Cardiac fibroblast (primary cell): ENCODE measurements around the gene ARL16.

Source experiments
- DNase-seq, 2 donors: peaks; one replicate each; pipeline versions ENCODE4 v3.0.0 to v3.0.0-alpha.2; 2010; ENCODE audit warnings: low read depth in 2 of 2
- H3K4me3 ChIP-seq, 2 donors: replicated peaks in 1 of 2; 1 replicate in 1 of 2; 2 replicates in 1 of 2; pipeline ENCODE4 v1.5.1; 2011; ENCODE audit warnings: low read depth in 2 of 2, low read length in 2 of 2, mild to moderate bottlenecking in 2 of 2, moderate library complexity in 1 of 2
- TF ChIP-seq, protein P1 (sequence below): IDR thresholded peaks from one replicate; pipeline ENCODE4 v1.5.1; 2011; ENCODE audit warnings: low read depth, mild to moderate bottlenecking, low read length, inconsistent platforms

ARL16 gene

DNA sequence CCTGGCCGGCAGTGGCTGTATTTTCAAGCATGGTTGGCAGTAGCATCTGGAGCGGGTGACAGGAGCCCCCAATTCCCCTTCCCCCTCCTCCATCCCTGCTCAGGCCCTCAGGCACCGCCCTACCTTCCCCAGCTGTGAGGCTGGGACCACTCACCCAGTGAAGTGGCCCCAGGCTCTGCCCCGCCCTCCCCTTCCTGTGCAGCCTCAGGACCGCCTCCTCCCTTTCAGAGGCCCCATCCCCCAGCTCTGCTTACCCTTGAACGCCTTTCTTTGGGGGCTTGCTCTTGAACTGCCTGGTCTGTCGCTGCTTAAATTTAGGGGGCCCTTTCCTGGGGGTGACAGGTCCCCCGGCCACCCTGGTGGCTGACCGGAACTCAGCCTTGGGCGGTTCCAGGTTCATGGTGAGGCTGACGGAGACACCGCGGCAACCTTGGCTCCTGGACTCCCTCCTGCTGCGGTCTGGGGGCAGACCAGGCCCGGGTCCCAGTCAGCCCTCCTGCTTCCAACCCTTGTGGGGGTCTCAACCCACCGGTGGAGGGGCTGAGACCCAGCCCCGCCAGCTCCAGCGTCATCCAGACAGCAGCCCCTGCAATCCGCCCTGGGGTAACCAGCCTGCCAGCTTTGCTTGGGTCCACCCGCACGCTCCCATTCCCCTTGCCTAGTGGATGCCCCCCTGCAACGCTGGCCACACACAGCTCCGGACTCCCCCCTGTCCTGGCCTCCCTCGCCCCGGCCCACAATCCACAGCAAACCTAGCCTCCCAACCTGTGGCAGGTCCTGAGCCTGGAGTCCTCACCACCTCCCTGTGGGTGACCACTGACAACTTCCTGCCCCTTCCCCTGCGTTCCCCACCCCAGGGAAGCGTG is 30.5 kb downstream of the ARL16 start:
- TF ChIP-seq, protein P1, sequence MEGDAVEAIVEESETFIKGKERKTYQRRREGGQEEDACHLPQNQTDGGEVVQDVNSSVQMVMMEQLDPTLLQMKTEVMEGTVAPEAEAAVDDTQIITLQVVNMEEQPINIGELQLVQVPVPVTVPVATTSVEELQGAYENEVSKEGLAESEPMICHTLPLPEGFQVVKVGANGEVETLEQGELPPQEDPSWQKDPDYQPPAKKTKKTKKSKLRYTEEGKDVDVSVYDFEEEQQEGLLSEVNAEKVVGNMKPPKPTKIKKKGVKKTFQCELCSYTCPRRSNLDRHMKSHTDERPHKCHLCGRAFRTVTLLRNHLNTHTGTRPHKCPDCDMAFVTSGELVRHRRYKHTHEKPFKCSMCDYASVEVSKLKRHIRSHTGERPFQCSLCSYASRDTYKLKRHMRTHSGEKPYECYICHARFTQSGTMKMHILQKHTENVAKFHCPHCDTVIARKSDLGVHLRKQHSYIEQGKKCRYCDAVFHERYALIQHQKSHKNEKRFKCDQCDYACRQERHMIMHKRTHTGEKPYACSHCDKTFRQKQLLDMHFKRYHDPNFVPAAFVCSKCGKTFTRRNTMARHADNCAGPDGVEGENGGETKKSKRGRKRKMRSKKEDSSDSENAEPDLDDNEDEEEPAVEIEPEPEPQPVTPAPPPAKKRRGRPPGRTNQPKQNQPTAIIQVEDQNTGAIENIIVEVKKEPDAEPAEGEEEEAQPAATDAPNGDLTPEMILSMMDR, result no peak
- H3K4me3 ChIP-seq, result no peak overlapping the region
- no peak for DNase-seq

DNA sequence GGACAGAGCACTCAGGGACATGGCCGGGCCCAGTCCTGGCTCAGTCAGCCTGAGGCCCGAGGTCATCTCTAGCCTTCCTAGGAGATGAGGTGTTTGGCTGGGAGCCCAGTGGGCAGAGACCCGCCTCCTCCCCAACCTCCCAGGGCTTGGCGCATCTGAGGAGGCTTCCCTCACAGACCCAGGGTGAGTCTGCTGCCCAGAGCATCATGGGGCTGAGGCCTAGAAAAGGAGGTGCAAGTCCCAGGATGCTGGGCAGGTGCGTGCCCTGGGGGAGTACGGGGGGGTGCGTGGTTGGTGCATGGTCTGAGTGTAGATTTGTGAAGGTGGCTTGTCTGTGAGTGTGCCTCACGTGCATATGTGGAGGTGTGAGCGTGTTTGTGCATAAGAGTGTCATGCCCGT is 31.9 kb downstream of the ARL16 start:
- H3K4me3 ChIP-seq, result no peak overlapping the region
- DNase-seq, result peak; percentile 84 to 94
- TF ChIP-seq, protein P1, result no peak

DNA sequence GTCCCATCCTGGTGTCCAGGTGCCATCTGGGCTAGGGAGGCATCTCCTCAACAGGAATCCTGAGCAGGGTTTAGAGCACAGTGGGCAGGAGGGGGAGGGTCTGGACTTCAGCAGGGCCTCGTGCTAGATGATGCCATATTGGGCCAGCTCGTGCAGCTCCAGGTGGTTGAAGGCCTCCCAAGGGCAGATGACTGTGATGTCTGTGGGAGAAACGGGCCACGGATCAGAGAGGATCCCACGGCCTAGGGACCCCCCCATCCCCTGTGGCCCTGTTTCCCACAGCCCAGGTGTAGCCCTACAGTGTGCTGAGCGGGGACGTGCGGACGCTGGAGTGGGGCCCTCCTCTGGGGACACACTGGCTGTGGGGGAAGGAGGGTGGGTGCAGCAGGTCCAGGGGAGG is 32.6 kb downstream of the ARL16 start:
- H3K4me3 ChIP-seq, result no peak overlapping the region
- DNase-seq, result no peak
- TF ChIP-seq, protein P1, result no peak

DNA sequence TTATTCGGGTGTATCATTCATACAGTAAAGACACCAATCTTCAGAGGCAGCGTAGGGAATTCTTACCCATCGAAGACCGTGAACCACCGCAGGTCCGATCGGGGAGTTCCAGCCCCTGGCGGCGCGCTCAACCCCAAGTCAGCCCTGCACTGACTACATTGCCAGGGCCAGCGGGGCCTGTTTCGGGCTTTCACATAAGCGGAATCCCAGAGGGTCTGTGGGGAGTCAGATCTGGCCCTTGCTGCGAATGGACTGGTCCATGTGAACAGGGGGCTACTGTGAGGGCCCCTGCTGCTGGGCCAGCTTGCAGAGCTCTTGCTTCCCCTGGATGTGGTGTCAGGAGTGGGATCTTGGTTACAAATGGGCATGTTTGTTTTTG is 34.9 kb downstream of the ARL16 start:
- DNase-seq, result no peak
- no peak overlapping the region for H3K4me3 ChIP-seq
- TF ChIP-seq, protein P1, result no peak

DNA sequence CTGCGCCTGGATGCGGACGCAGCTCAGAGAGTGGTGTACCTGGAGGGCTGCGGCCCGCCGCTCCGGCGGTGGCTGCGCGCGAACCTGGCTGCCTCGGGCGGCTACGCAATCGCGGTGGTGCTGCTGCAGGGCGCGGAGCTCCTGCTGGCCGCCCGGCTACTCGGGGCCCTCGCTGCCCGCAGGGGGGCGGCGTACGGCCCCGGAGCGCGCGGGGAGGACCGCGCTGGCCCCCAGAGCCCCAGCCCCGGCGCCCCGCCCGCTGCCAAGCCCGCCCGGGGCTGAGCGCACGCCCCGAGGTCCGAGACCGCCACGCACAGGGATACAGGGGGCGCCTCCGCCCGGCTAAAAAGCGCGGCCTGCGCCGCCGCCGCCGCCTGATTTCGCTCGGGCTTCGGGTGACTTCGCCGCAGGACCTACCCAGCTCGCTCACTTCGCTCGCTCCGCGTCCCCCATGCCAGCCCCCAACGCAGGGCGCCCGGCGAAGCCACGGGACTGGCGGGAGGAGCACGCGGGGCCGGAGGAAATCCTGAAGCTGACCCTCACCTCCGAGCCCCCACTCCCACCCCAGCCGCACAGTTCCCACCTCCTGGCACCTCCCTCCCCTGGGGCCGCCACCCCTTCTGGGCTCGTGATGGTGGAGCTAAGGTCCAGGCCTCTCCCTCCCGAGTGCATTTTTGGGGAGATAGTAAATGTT is 35.4 kb downstream of the ARL16 start:
- TF ChIP-seq, protein P1, result no peak
- DNase-seq, result no peak
- H3K4me3 ChIP-seq, result no peak overlapping the region

DNA sequence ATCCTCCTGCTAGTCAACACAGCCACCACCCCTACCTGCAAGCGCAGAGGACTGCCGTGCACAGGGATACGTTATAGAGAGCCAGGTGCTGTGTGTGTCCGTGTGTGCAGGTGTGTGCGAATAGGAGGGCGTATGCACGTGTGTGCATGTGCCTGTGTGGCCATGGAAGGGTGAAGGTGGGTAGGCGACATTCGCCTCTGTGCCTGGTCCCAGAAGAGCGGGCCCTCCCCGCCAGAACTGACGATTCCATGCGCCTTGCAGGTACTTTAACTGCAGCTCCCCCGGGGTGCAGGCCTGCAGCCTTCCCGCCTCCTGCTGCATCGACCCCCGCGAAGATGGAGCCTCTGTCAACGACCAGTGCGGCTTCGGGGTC is 36.0 kb downstream of the ARL16 start:
- DNase-seq, result no peak
- TF ChIP-seq, protein P1, result no peak
- no peak overlapping the region for H3K4me3 ChIP-seq
